GM10847 (cell line): ENCODE measurements around the gene GEMIN7.

Experiments used
- POLR2A ChIP-seq: IDR thresholded peaks from 2 replicates; pipeline ENCODE4 v1.6.1; 2011; ENCODE audit not compliant: insufficient read length; ENCODE audit errors: extremely low read depth

The GEMIN7 gene, protein sequence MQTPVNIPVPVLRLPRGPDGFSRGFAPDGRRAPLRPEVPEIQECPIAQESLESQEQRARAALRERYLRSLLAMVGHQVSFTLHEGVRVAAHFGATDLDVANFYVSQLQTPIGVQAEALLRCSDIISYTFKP

DNA sequence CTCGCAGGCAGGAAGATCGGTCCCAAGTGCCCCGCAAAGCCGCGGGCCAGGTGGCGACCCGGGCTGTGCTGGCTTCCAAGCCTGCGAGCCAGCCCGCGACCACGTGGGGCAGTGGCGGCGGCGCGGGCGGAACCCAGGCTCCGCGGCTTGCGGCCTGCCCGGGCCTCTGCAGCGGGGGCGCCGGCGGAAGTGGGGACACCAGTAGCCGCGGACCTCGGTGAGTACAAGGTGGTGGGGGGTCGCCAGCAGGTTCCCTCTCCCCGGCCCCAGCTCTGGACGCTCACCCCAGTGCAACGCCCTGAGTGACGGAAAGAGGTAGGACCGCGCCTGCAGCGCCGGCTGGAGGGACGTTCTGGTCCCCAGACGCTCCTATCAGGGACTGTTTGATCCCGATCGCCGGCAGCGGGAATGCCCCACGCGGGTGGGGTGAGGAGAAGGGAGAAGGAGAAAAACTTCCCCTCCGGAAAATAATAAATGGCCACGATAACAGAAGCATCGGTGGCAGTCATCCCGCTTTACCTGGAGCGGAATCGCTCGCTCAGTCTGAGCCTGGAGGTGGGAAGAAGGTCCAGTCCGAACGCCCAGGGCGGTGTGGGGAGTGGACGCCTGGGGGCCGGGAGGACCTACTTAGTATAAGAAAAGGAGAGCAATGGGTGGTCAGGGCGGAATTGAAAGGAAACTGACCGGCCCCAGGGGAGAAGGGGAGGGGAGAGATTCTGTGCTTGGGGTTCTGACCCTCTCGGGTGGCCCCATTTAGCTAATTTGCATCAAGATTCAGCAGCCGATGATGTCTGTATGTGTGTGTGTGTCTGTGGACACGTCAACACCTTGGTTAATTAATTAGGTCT lies at the start of gene GEMIN7:
TSS of gene GEMIN7 (plus strand) at position 198 of the 848 bp plus-strand sequence. CDS start 10,855 bp downstream, outside the sequence.
- peak; percentile 67 for TF ChIP-seq POLR2A

DNA sequence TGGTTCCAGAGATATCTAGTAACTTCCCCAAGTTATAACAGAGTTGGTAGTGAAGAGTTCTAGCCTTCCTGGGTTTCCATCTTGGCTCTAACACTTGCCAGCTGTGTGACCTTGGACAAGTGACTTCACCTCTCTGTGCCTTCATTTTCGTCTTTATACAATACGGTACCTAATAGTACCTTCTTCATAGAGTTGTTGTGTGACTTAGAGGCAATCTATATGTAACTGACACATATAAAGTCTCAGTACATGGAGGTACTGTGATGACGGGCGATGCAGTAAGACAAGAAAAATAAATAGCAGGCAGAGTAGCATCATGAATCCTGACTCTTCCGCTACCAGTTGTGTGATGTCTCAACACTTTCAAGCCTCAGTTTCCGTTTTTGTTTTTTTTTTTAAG lies 48.2 kb upstream of the GEMIN7 start:
- no peak for TF ChIP-seq POLR2A

- TF ChIP-seq POLR2A, result no peak
Measured at GRCh38 chr19:45032421-45032820, 46.6 kb upstream of the GEMIN7 start.

- no peak for TF ChIP-seq POLR2A
Measured at GRCh38 chr19:45035755-45036154, 43.3 kb upstream of the GEMIN7 start.

- TF ChIP-seq POLR2A, result no peak
Measured at GRCh38 chr19:45037393-45038169, 41.5 kb upstream of the GEMIN7 start.

DNA sequence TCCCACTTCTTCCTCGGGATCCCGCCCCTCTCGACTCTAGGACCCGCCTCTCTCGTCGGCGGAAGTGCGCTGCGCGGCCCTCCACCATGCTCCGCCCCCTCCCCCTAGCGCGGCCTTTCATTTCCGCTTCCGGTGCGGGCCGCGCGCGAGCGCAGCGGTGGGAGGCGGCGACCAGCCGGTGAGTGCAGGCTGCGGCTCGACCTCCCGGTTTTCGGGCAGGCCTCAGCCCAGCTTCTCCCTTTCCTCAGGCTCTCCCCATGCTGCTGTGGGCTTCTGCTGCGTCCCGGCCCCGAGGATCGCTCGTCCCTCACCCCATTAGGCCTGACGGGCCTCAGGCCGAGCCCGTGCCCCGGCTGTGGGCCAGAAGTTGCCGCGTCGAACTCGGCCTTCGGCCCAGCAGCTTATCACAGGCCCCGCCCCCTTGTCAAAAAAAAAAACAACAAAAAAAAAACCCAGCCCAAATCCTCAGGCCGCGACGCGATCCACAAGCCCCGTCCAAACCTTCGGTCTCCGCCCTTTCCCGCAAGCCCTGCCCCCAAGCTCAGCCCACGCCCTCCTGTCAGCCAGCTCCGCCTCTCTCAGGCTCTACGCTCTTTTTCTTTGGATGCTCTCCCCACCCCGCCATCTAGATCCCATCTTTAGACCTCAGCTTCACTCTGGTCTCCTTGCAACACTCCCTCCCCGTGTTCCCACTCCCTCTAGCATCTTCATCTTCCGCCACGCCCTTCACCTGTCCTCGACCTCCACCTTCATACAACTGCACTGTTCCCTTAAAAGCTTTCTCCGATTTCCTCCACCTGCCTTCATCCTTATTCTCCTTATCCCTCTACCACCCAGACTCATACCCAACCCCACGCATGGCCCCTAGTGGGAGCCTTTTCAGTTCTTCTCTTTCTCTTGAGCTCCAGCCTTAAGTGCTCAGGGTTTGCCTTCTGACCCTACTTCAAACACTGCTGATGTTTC lies 39.8 kb upstream of the GEMIN7 start, which contains the start of gene CLASRP:
TSS of gene CLASRP (plus strand) at position 115 of the 963 bp plus-strand sequence. CDS start 1,168 bp downstream, outside the sequence.
- TF ChIP-seq POLR2A, result peak; percentile 88

- no peak for TF ChIP-seq POLR2A
Measured at GRCh38 chr19:45040059-45040771, 38.8 kb upstream of the GEMIN7 start.

DNA sequence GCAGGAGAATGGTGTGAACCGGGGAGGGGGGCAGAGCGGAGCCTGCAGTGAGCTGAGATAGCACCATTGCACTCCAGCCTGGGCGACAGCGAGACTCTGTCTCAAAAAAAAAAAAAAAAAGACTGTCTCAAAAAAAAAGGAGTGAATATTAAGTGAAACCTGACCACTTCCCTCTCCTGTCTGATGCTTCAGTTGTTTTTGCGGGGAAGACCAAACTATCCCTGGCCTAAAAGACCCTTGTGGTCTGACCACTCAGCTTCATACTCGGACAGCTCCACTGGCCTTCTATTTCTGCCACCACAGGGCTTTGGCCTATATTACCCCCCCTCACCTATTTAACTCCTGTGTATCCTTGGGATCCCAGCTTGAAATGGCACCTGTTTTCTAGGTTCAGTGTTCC lies 37.9 kb upstream of the GEMIN7 start:
- no peak for TF ChIP-seq POLR2A

- no peak for TF ChIP-seq POLR2A
Measured at GRCh38 chr19:45045671-45046353, 33.2 kb upstream of the GEMIN7 start.

GRCh38 chr19:45046355-45046754 lies 32.7 kb upstream of the GEMIN7 start:
- TF ChIP-seq POLR2A, result no peak

DNA sequence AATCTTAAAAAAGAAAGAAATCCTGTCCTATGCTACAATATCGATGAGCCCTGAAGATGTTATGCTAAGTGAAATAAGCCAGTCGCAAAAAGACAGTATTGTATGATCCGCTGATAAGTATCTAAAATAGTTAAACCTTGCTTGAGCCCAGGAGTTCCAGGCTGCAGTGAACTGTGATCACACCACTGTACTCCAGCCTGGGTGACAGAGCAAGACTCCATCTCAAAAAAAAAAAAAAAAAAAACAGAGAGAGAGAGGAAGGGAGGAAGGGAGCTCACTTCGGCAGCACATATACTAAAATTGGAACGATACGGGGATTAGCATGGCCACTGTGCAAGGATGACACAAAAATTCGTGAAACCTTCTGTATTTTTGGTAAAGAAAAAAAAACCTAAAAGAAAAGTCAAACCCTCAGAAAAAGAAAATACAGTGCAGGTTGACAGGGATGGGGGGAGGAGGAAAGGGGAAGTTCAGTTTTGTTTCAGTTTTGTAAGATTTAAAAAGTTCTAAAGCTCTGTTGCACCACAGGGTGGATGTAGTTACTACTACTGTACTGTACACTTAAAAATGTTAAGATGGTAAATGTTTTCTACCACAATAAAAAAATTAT lies 31.8 kb upstream of the GEMIN7 start:
- no peak for TF ChIP-seq POLR2A

DNA sequence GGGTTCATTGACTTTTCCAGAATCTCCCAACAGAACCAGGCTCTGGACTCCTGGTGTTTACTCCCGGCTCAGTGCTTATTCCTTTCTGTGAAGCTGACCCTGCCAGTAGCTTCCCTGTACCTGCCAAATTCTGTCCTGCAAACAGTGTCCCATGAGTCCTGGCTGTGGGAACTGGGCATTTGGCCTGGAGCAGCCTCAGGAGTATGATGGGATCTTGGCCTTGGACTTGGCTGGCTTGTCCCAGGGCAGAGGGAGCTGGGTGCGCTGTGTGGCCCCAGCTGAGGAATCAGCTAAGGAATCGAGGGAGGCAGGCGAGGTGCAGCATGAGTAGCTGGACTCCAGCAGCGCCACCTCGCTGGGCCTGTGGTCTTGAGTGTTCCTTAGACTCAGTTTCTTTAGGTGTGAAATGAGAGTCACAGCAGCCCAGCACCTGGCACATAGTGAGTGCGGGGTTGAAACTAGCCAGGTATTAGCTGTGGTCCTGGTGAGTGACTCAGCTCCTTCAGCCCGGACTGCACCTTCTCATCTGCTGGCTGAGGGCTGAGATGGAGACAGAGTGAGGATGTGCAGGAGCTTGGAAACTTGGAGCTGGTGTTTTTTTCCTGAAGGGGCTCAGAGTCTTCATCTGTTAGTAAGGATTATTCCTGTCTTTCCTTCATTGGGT lies 29.9 kb upstream of the GEMIN7 start:
- TF ChIP-seq POLR2A, result no peak
